ENCODE data around the gene PKP4.

DNA sequence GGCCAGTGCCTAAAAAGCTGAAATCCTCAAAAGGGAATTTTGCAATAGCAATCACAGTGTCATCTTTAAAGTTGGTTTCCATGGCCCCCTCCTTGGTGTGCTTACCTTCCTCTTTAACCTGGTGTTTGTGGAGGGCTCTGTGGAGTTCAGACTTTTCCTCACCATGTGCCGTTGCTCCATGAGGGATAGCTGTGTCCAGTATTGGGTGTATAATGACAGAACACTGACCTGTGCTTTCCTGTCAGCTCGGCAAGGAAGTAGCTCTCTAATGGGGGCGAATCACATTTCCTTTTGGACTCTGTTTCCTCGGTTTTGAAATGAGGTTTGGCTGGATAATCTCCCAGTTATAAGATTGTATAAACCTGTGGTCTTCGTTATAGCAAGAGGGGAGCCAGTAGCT, 172.4 kb downstream of the PKP4 start:
- TF ChIP-seq POLR2A (IDR thresholded peaks at IDR 0.05) (no peak), CTCF (IDR thresholded peaks at IDR 0.05) (no peak)

Measured in ovary (tissue), 3 donors.